Measurements from ENCODE around the gene UNCX. TPM values are rescaled to one million over a fixed set of nuclear protein-coding genes. Genes with fewer than 3 reads are reported as not detected.

UNCX gene
- total RNA-seq, 2 donors from 2014 or later = not detected

GRCh38 chr7:1233333-1234048 lies 819 bp downstream of the UNCX start:
- H3K27ac Mint-ChIP-seq = no peak overlapping the region
- peaks cover 37% of the 10 kb centered on the region for H3K27me3 Mint-ChIP-seq
- peaks cover 13% of the 10 kb centered on the region for H3K4me1 Mint-ChIP-seq
- peaks cover 25% of the 10 kb centered on the region for H3K36me3 Mint-ChIP-seq (ENCODE audit: low read depth)
- no peak overlapping the region for H3K4me3 Mint-ChIP-seq
- H3K9me3 Mint-ChIP-seq = no peaks in the 10 kb centered on the region
- ATAC-seq (replicated peaks) = no peak

DNA sequence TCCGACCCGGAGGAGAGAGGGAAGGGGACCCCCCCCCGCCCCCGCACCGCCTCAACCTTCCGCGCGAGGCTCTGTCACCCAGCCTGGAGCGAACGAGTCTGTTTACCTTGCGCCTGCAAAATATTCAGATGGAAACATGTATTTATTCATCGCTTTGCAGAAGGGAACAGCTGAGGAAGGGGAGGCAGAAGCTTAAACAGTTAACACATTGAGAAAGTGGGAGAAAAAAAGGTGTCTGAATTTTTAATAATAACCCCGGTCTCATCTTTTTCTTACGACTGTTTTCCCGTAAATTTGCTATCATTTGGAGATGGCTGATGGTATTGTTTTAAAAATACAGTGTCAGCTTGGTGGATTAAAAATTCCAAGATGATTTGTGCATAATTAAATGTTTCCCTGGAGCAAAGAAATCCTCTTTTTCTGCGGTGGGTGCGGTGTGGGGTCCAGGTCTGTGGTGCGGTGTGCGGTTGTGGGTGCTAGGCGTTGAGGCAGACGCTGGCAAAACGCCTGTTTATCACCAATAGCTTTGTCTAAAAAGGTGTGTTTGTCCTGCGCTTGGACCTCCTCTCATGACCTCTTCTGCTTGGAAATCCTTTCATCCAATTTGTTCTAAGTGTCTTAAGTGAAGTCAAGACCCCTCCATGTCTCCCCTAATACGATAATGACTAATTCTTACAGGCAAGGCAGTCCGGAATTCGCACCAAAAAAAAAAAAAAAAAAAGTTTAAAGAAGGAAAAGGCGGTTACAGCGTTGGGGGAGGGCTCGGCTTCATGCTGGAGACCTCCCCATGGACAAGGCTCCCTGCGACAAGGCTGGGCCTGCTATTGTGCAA lies 1.6 kb downstream of the UNCX start:
- peak overlapping the region; percentile 46 for H3K4me3 Mint-ChIP-seq
- H3K36me3 Mint-ChIP-seq (ENCODE audit: low read depth) = peaks cover 28% of the 10 kb centered on the region
- no peaks in the 10 kb centered on the region for H3K9me3 Mint-ChIP-seq
- peak overlapping the region; percentile 41 for H3K27ac Mint-ChIP-seq
- peaks cover 39% of the 10 kb centered on the region for H3K27me3 Mint-ChIP-seq
- no peak for ATAC-seq (replicated peaks)
- H3K4me1 Mint-ChIP-seq = peaks cover 13% of the 10 kb centered on the region

GRCh38 chr7:1234881-1235500 lies 2.3 kb downstream of the UNCX start:
- peaks cover 31% of the 10 kb centered on the region for H3K36me3 Mint-ChIP-seq (ENCODE audit: low read depth)
- peak overlapping the region; percentile 46 for H3K4me3 Mint-ChIP-seq
- peaks cover 44% of the 10 kb centered on the region for H3K27me3 Mint-ChIP-seq
- H3K27ac Mint-ChIP-seq = peak overlapping the region; percentile 41
- H3K9me3 Mint-ChIP-seq = no peaks in the 10 kb centered on the region
- peaks cover 13% of the 10 kb centered on the region for H3K4me1 Mint-ChIP-seq
- ATAC-seq (replicated peaks) = no peak

- H3K27ac Mint-ChIP-seq = no peak overlapping the region
- no peaks in the 10 kb centered on the region for H3K9me3 Mint-ChIP-seq
- no peak for ATAC-seq (replicated peaks)
- peaks cover 48% of the 10 kb centered on the region for H3K27me3 Mint-ChIP-seq
- no peak overlapping the region for H3K4me3 Mint-ChIP-seq
- H3K36me3 Mint-ChIP-seq (ENCODE audit: low read depth) = peaks cover 31% of the 10 kb centered on the region
- peaks cover 13% of the 10 kb centered on the region for H3K4me1 Mint-ChIP-seq
Observed at GRCh38 chr7:1235501-1236131, 2.9 kb downstream of the UNCX start.

DNA sequence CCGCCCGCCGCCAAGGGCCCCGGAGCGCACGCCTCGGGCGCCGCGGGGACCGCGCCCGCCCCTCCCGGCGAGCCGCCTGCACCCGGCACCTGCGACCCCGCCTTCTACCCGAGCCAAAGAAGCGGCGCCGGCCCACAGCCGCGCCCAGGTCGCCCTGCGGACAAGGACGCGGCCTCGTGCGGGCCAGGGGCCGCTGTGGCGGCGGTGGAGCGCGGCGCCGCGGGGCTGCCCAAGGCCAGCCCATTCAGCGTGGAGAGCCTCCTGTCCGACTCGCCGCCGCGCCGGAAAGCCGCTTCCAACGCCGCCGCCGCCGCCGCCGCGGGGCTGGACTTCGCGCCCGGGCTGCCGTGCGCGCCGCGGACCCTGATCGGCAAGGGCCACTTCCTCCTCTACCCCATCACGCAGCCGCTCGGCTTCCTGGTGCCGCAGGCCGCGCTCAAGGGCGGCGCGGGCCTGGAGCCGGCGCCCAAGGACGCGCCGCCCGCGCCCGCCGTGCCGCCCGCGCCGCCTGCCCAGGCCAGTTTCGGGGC lies 3.5 kb downstream of the UNCX start:
- no peak for ATAC-seq (replicated peaks)
- H3K36me3 Mint-ChIP-seq (ENCODE audit: low read depth) = peaks cover 31% of the 10 kb centered on the region
- peaks cover 45% of the 10 kb centered on the region for H3K27me3 Mint-ChIP-seq
- H3K9me3 Mint-ChIP-seq = no peaks in the 10 kb centered on the region
- H3K4me3 Mint-ChIP-seq = no peak overlapping the region
- H3K4me1 Mint-ChIP-seq = peaks cover 13% of the 10 kb centered on the region
- no peak overlapping the region for H3K27ac Mint-ChIP-seq

DNA sequence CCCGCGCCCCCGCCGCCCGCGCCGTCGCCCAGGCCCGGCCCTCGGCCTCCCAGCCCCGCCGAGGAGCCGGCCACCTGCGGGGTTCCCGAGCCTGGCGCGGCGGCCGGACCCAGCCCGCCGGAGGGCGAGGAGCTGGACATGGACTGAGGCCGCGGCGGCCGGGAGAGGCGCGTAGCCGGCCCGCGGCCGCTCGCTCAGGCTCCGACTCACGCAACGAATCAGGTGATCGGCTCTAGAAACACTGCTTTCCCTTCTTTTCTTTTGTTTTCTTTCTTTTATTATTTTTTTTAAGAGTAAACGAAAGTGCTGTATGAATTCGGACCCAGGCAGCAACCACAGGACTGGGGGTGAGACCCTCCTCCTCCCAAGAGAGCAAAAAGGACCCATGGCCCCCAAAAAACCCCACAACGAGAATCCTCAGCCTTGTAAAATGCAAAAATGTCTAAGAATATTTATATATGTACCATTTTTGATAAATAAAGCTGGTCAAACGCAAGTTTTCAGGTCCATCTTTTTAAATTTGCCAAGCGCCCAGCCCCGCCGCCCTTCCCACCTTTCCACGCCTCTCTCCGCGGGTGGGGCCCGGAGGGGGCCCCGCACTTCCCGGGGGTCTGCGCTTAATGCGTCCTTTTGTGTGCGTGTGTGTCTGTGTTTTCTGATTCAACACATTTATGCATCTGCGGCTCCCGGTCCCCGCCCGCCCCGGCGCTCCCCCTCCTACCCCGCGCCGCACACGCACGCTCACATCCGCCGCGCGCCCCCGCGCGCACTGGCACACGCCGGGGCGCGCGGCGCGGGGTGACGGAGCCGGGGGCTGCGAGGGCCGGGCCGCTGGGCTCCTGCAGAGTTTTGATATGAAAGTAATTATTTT lies 4.4 kb downstream of the UNCX start:
- peaks cover 10% of the 10 kb centered on the region for H3K4me1 Mint-ChIP-seq
- H3K27ac Mint-ChIP-seq = no peak overlapping the region
- no peak overlapping the region for H3K4me3 Mint-ChIP-seq
- peaks cover 41% of the 10 kb centered on the region for H3K27me3 Mint-ChIP-seq
- ATAC-seq (replicated peaks) = no peak
- H3K36me3 Mint-ChIP-seq (ENCODE audit: low read depth) = peaks cover 25% of the 10 kb centered on the region
- H3K9me3 Mint-ChIP-seq = no peaks in the 10 kb centered on the region

- Mint-ChIP-seq H3K27me3 (peaks cover 38% of the 10 kb centered on the region), H3K4me1 (peaks cover 8% of the 10 kb centered on the region), H3K36me3 (ENCODE audit: low read depth) (peaks cover 22% of the 10 kb centered on the region), H3K9me3 (no peaks in the 10 kb centered on the region), H3K27ac (no peak overlapping the region), H3K4me3 (no peak overlapping the region)
- ATAC-seq (replicated peaks) = no peak
Observed at GRCh38 chr7:1237704-1238255, 5.1 kb downstream of the UNCX start.

DNA sequence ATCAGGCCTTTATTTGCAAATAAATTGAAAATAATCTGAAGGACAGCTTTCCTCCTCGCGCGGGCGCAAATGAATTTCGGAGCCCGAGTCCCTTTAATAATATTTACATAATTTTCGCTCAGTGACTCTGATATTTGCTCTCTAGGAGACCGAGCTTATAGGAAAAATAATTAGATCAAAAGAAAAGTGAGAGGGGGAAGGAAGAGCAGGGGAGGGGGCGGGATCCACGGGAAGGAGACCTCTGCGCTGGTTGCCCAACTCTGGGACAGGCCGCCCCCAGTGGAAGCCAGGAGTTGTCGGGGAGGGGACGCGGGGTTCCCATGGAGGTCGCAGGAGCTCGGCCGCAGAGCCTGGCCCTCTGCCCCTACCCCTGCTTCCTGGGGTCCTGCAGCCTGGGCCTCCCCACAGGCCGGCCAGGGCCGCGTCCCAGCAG lies 5.8 kb downstream of the UNCX start:
- ATAC-seq (replicated peaks) = no peak
- Mint-ChIP-seq H3K27ac (no peak overlapping the region), H3K9me3 (no peaks in the 10 kb centered on the region), H3K36me3 (ENCODE audit: low read depth) (peaks cover 22% of the 10 kb centered on the region), H3K27me3 (peaks cover 44% of the 10 kb centered on the region), H3K4me3 (no peak overlapping the region), H3K4me1 (peaks cover 8% of the 10 kb centered on the region)

GRCh38 chr7:1238931-1239802 lies 6.5 kb downstream of the UNCX start:
- no peak for ATAC-seq (replicated peaks)

DNA sequence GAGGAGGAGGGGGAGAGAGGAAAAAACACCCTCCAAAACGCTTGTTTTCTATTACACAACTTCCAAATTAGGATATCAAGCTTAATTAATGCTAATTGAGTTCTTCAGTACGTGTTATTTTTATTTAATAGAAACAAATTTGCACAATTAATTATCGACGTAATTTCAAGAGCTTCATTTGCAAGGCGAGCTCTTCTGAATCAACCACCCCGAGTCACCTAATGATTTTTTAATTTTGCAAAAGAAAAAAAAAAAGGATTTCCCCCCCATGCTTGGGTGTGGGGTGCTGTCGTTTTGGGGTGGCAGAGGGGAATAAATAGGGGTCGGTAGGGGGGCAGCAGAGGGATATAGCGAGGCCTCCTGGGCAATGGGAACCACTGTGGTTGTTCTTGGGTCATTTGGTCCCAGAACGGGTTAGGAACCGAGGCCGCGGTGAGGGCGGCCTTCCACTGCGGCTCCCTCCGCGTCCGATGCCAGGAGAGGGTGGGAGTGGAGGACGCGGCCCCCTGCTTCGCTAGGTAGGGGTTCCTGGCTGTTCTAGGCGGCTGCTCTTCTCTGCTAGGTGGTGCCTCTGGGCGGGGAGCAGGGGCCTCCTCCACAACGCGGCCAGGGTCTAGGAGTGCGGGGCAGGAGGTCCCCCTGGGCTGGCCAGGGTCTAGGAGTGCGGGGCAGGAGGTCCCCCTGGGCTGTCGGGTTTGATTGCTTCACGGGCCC lies 7.3 kb downstream of the UNCX start:
- peaks cover under 1% of the 10 kb centered on the region for H3K4me1 Mint-ChIP-seq
- no peak overlapping the region for H3K27ac Mint-ChIP-seq
- peaks cover 39% of the 10 kb centered on the region for H3K27me3 Mint-ChIP-seq
- no peak overlapping the region for H3K4me3 Mint-ChIP-seq
- H3K36me3 Mint-ChIP-seq (ENCODE audit: low read depth) = peaks cover 14% of the 10 kb centered on the region
- H3K9me3 Mint-ChIP-seq = no peaks in the 10 kb centered on the region
- no peak for ATAC-seq (replicated peaks)

More at GRCh38 chr7:1238931-1239802, 6.5 kb downstream of the UNCX start:
- no peak overlapping the region for H3K4me3 Mint-ChIP-seq
- H3K27ac Mint-ChIP-seq = no peak overlapping the region
- H3K36me3 Mint-ChIP-seq (ENCODE audit: low read depth) = peaks cover 22% of the 10 kb centered on the region
- H3K4me1 Mint-ChIP-seq = peaks cover 8% of the 10 kb centered on the region
- H3K27me3 Mint-ChIP-seq = peaks cover 44% of the 10 kb centered on the region
- H3K9me3 Mint-ChIP-seq = no peaks in the 10 kb centered on the region

DNA sequence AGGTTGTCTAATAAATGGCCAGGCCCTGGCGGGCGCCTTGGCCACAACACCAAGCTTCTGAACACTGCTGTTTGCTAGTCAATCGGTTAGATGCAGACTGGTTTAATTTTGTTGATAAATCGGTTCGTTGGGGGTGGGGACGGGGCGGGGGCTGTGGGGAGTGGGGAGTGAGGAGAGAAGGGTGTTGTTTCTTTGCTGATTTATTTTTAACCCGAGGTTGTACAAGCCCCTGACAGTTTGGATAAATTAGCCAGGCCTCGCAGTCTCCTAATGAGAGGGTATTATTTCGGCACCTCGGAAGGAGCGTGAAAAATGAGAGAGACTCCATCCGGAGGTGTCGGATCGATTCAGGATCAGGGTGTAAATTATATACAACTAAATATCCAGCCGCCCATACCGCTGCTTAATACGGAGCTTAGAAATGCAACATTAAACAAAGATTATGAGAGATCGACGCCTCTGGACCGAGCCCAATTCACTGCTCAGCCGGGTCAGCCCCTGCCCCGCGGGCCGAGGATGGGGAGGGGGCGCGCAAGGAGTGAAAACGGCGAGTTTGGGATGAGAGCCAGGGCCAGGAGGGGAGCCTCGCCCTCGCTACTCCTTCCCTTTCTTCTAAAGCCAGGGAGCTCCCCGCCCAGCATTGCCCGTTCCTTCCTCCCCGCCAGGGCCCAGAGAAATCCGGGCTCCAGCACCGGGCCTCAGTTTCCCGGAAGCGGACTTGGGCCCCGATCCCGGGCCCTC lies 8.0 kb downstream of the UNCX start:
- peaks cover 46% of the 10 kb centered on the region for H3K27me3 Mint-ChIP-seq
- H3K4me1 Mint-ChIP-seq = no peaks in the 10 kb centered on the region
- H3K9me3 Mint-ChIP-seq = no peaks in the 10 kb centered on the region
- no peak overlapping the region for H3K4me3 Mint-ChIP-seq
- H3K36me3 Mint-ChIP-seq (ENCODE audit: low read depth) = peaks cover 9% of the 10 kb centered on the region
- no peak for ATAC-seq (replicated peaks)
- no peak overlapping the region for H3K27ac Mint-ChIP-seq

GRCh38 chr7:1241258-1241602 lies 8.6 kb downstream of the UNCX start:
- H3K9me3 Mint-ChIP-seq = no peaks in the 10 kb centered on the region
- no peak overlapping the region for H3K27ac Mint-ChIP-seq
- H3K27me3 Mint-ChIP-seq = peaks cover 51% of the 10 kb centered on the region
- no peak for ATAC-seq (replicated peaks)
- no peaks in the 10 kb centered on the region for H3K4me1 Mint-ChIP-seq
- H3K36me3 Mint-ChIP-seq (ENCODE audit: low read depth) = peaks cover 6% of the 10 kb centered on the region
- no peak overlapping the region for H3K4me3 Mint-ChIP-seq

All from activated T-helper 17 cell treated with anti-CD3 and anti-CD28 coated beads, Interleukin-2, amount 50 U/mL, for 72 hours (primary cell).